ENCODE data around the gene HAGH.
A peak's percentile ranks its signal among the peaks of the same experiment; 100 is the strongest.

Gene HAGH

DNA sequence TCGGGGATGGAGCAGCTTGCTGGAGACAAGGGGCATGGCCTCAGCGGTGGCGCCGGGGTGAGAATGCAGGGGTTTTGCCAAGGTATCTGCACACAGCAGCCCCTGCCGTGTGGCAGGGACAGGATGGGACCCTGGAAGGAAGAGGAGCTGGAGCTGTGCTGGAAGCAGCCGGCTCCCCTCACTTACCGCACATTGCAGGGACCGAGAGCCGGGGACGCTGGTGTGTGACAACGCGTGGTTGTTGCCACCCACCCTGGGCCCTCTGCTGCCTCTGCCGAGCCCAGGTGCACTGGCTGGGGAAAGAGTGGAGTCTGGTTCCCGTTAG, 40.8 kb downstream of the HAGH start:
- 88% methylated on average over 10 of the region's 14 CpGs for WGBS (ENCODE audit: insufficient coverage)
- no peak for DNase-seq
- Histone ChIP-seq H3K36me3 (ENCODE audit: control insufficient read depth in 4 of 4, insufficient read depth in 4 of 4, low read length in 3 of 4) (peaks cover 0 to 53% (median 34%) of the 10 kb centered on the region in 4 experiments), H3K4me3 (ENCODE audit: control insufficient read depth in 1 of 7, extremely low read depth in 1 of 7, insufficient read depth in 4 of 7, low read depth in 2 of 7, low read length in 6 of 7) (no peak overlapping the region), H3K27ac (ENCODE audit: insufficient read depth in 1 of 2, low read depth in 1 of 2, low read length in 2 of 2, poor library complexity in 1 of 2, severe bottlenecking in 2 of 2) (no peak overlapping the region), H3K27me3 (replicated peaks in 2 of 5; ENCODE audit: control insufficient read depth in 4 of 5, insufficient read depth in 5 of 5, low read length in 4 of 5) (no peaks in the 10 kb centered on the region), H3K9me3 (ENCODE audit: control extremely low read depth in 1 of 5, control insufficient read depth in 4 of 5, insufficient read depth in 2 of 5, low read depth in 1 of 5, low read length in 4 of 5) (no peaks in the 10 kb centered on the region), H3K4me1 (ENCODE audit: control extremely low read depth in 1 of 4, control insufficient read depth in 4 of 4, insufficient read depth in 4 of 4, low read length in 3 of 4) (peaks cover 0 to 22% (median 21%) of the 10 kb centered on the region in 4 experiments)
- CTCF ChIA-PET, result no interaction called here
- POLR2A ChIA-PET, result no interaction called here

DNA sequence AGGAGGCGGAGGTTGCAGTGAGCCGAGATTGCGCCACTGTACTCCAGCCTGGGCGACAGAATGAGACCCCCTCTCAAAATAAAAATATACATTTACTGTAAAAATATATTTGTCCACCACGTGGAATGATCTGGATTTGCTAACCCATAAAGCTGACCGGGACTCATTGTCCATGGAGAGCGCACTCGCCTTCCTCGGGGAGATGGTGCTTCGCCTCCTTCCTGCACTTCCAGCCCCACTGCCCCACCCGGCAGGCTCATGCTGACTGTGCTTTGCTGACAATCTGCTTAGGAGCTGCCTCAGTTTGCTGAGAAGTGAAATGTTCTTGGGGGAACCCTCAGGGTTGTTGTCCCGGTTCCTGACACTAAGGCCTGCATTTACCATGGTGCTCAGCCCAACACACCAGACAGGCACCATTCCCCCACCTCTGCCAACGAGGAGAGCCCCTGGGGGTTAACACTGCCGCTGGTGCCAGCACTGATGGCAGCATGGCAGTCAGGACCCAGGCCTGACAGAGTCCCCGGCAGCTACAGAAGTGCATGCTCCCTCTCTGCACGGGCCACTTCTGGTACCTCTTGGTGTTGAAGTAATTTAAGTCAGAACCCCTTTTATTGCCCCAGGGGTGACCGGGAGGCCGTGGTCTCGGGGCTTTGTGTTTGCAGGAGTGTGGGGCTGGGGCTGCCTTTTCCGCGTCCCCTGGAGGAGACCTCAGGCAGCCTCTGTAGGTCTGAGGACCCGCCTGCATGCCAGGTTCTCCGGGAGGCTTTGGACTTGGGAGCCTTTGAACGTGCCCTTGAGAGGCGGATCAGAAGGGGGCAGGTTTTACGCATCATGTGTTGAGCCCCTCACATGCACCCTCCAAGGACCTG, 41.4 kb downstream of the HAGH start:
- Histone ChIP-seq H3K27ac (ENCODE audit: insufficient read depth in 1 of 2, low read depth in 1 of 2, low read length in 2 of 2, poor library complexity in 1 of 2, severe bottlenecking in 2 of 2) (no peak overlapping the region), H3K4me1 (ENCODE audit: control extremely low read depth in 1 of 4, control insufficient read depth in 4 of 4, insufficient read depth in 4 of 4, low read length in 3 of 4) (peaks cover 0 to 22% (median 21%) of the 10 kb centered on the region in 4 experiments), H3K4me3 (ENCODE audit: control insufficient read depth in 1 of 7, extremely low read depth in 1 of 7, insufficient read depth in 4 of 7, low read depth in 2 of 7, low read length in 6 of 7) (no peak overlapping the region), H3K9me3 (ENCODE audit: control extremely low read depth in 1 of 5, control insufficient read depth in 4 of 5, insufficient read depth in 2 of 5, low read depth in 1 of 5, low read length in 4 of 5) (no peaks in the 10 kb centered on the region), H3K36me3 (ENCODE audit: control insufficient read depth in 4 of 4, insufficient read depth in 4 of 4, low read length in 3 of 4) (peaks cover 0 to 53% (median 34%) of the 10 kb centered on the region in 4 experiments), H3K27me3 (replicated peaks in 2 of 5; ENCODE audit: control insufficient read depth in 4 of 5, insufficient read depth in 5 of 5, low read length in 4 of 5) (no peaks in the 10 kb centered on the region)
- no peak for DNase-seq
- ChIA-PET CTCF (interaction anchor here (1.1 kb wide), 1 partner anchor 166 kb away, joined by 3 read pairs; no protein-coding TSS in a partner anchor), POLR2A (no interaction called here)
- WGBS (ENCODE audit: insufficient coverage), result 96% methylated on average over 22 of the region's 26 CpGs

DNA sequence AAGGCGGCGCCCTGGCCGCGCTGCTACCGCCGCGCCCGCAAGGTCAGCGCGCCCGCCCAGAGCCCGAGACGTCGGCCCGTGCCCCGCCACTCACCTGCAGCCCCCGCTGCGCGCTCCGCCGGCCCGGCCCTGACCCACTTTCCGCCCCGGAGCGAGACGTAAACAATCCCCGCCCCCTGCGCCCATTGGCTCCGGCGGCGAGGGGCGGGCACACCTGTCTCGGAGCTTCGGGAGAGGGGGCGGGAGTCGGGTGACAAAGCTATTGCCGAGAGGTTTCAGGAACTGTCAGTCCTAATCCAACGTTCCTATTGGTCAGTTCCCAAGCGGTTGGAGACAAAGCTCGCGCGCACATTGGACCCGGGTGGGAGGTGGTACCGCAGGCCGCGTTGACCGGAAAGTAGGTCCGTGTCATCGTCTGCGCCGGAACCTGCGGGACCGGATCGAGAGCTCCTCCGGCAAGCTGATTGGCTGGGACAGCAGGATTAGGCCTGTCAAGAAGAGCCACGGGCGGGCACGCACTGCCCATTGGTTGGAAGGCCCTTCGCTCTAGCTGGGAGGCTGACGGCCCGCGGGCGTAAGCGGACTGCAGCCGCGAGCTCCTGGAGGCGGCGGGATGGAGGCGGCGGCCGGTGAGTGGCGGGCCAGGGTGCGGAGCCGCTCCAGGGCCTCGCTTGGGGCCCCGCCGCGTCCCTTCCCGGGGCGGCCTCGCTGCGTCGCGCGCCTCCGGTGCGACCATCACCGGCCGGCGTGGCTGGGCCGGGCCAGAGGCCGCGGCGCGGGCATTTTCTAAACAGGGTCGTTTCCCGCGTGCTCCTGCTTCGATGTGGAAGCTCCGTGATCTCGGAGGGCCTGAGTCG, 44.0 kb downstream of the HAGH start, which contains the start of the genes NUBP2 and SPSB3:
TSS of gene NUBP2 (plus strand) at position 553 of the 857 bp plus-strand sequence. CDS start at position 614, 61 bp downstream.
TSS of gene SPSB3 (minus strand) at position 164 of the 857 bp plus-strand sequence. CDS start 1,088 bp downstream, outside the sequence.
- Histone ChIP-seq H3K9me3 (ENCODE audit: control extremely low read depth in 1 of 5, control insufficient read depth in 4 of 5, insufficient read depth in 2 of 5, low read depth in 1 of 5, low read length in 4 of 5) (no peaks in the 10 kb centered on the region), H3K4me1 (ENCODE audit: control extremely low read depth in 1 of 4, control insufficient read depth in 4 of 4, insufficient read depth in 4 of 4, low read length in 3 of 4) (peaks cover 0 to 22% (median 21%) of the 10 kb centered on the region in 4 experiments), H3K27ac (ENCODE audit: insufficient read depth in 1 of 2, low read depth in 1 of 2, low read length in 2 of 2, poor library complexity in 1 of 2, severe bottlenecking in 2 of 2) (peak within 1 kb of the TSS; percentile 58 to 82), H3K36me3 (ENCODE audit: control insufficient read depth in 4 of 4, insufficient read depth in 4 of 4, low read length in 3 of 4) (peaks cover 0 to 55% (median 33%) of the 10 kb centered on the region in 4 experiments), H3K4me3 (ENCODE audit: control insufficient read depth in 1 of 7, extremely low read depth in 1 of 7, insufficient read depth in 4 of 7, low read depth in 2 of 7, low read length in 6 of 7) (peak within 1 kb of the TSS; percentile 78 to 95 (median 90)), H3K27me3 (replicated peaks in 2 of 5; ENCODE audit: control insufficient read depth in 4 of 5, insufficient read depth in 5 of 5, low read length in 4 of 5) (no peaks in the 10 kb centered on the region)
- DNase-seq, result peak; percentile 100
- under 1% methylated on average over 88 of the region's 102 CpGs for WGBS (ENCODE audit: insufficient coverage)
- ChIA-PET CTCF (interaction anchor here (0.7 to 2.6 kb wide), 5 partner anchors 9 to 158 kb away, joined by 3 to 10 read pairs (median 5); partner anchors contain the start of genes EME2, MRPS34 and NME3), POLR2A (interaction anchor here (0.5 to 1.2 kb wide), 7 partner anchors 10 to 374 kb away, joined by 3 to 4 read pairs (median 3); partner anchors contain the start of genes EME2, MRPS34, MSRB1 and TRAF7)

DNA sequence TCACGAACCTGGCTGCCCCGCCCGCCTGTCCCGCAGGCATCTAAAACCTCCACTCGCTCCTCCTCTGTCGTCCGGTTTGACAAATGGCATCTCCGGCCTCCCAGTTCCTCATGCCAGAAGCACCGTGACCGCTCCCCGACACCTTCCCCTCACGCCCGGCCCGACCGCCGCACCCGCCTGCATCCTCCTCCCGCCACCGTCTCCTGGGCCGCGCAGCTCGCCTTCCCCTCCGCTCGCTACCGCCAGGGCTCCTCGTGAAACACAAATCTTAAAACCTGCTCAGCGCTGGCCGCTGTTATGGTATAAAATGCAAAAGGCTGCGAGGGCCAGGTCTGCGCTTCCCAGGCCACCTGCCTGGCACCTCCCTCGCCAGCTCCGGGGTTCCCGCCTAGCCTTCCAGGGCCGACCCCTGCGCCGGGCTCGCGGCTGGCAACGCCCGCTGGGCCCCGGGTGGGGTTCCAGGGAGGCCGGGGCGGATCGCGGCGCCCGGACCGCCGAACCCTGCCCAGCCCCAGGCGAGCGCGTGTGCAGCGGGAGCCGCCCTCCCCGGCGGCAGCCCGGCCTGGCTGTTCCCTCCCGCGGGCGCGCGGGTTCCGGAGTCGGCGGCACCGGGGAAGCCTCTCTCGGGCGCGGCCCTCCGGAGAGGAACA, 44.7 kb downstream of the HAGH start:
- CTCF ChIA-PET, result interaction anchor here (1.7 to 2.6 kb wide), 3 partner anchors 8 to 32 kb away, joined by 5 to 10 read pairs (median 9); partner anchors contain the start of genes EME2 and MRPS34
- Histone ChIP-seq H3K27ac (ENCODE audit: insufficient read depth in 1 of 2, low read depth in 1 of 2, low read length in 2 of 2, poor library complexity in 1 of 2, severe bottlenecking in 2 of 2) (peak overlapping the region; percentile 33 to 79), H3K4me1 (ENCODE audit: control extremely low read depth in 1 of 4, control insufficient read depth in 4 of 4, insufficient read depth in 4 of 4, low read length in 3 of 4) (peaks cover 0 to 22% (median 21%) of the 10 kb centered on the region in 4 experiments), H3K36me3 (ENCODE audit: control insufficient read depth in 4 of 4, insufficient read depth in 4 of 4, low read length in 3 of 4) (peaks cover 0 to 55% (median 35%) of the 10 kb centered on the region in 4 experiments), H3K4me3 (ENCODE audit: control insufficient read depth in 1 of 7, extremely low read depth in 1 of 7, insufficient read depth in 4 of 7, low read depth in 2 of 7, low read length in 6 of 7) (peak overlapping the region; percentile 46 to 95 (median 90)), H3K9me3 (ENCODE audit: control extremely low read depth in 1 of 5, control insufficient read depth in 4 of 5, insufficient read depth in 2 of 5, low read depth in 1 of 5, low read length in 4 of 5) (no peaks in the 10 kb centered on the region), H3K27me3 (replicated peaks in 2 of 5; ENCODE audit: control insufficient read depth in 4 of 5, insufficient read depth in 5 of 5, low read length in 4 of 5) (no peaks in the 10 kb centered on the region)
- 2% methylated on average over 57 of the region's 70 CpGs for WGBS (ENCODE audit: insufficient coverage)
- peak; percentile 31 to 72 (median 68) for DNase-seq
- POLR2A ChIA-PET, result interaction anchor here (0.7 to 1.0 kb wide), 3 partner anchors 8 to 161 kb away, joined by 3 read pairs; partner anchors contain the start of genes EME2, MRPS34 and MSRB1

DNA sequence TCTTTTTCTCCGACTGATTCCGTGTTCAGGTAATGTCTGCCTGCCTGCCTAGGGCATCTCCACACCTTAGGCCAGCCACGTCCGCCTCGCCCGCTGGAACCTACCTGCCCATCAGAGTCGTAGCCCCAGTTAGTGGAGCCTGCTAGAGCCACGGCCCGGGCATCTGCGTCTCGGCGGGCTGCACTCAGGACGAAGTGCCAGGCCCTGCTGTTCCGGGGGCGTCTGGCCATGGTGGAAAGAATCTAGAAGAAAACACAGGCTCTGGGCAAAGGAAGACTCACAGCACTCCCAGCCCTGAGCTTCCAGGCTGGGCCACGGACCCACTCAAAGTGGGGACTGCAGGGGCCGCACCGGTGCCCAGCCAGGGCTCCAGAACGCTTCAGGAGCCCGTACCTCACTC, 45.4 kb downstream of the HAGH start:
- H3K36me3 ChIP-seq (ENCODE audit: control insufficient read depth in 4 of 4, insufficient read depth in 4 of 4, low read length in 3 of 4), result peaks cover 0 to 55% (median 34%) of the 10 kb centered on the region in 4 experiments
- ChIA-PET POLR2A (interaction anchor here (0.7 kb wide), 1 partner anchor 7 kb away, joined by 3 read pairs; no protein-coding TSS in a partner anchor), CTCF (interaction anchor here (1.7 to 1.8 kb wide), 2 partner anchors 7 to 9 kb away, joined by 5 to 9 read pairs; partner anchors contain the start of genes EME2 and MRPS34)
- H3K9me3 ChIP-seq (ENCODE audit: control extremely low read depth in 1 of 5, control insufficient read depth in 4 of 5, insufficient read depth in 2 of 5, low read depth in 1 of 5, low read length in 4 of 5), result no peaks in the 10 kb centered on the region
- no peaks in the 10 kb centered on the region for H3K27me3 ChIP-seq (replicated peaks in 2 of 5; ENCODE audit: control insufficient read depth in 4 of 5, insufficient read depth in 5 of 5, low read length in 4 of 5)
- 86% methylated on average over 14 of the region's 20 CpGs for WGBS (ENCODE audit: insufficient coverage)
- H3K4me1 ChIP-seq (ENCODE audit: control extremely low read depth in 1 of 4, control insufficient read depth in 4 of 4, insufficient read depth in 4 of 4, low read length in 3 of 4), result peaks cover 0 to 22% (median 21%) of the 10 kb centered on the region in 4 experiments
- peak overlapping the region; percentile 46 to 95 (median 90) for H3K4me3 ChIP-seq (ENCODE audit: control insufficient read depth in 1 of 7, extremely low read depth in 1 of 7, insufficient read depth in 4 of 7, low read depth in 2 of 7, low read length in 6 of 7)
- no peak for DNase-seq
- peak overlapping the region in 1 of 2 experiments; percentile 79 for H3K27ac ChIP-seq (ENCODE audit: insufficient read depth in 1 of 2, low read depth in 1 of 2, low read length in 2 of 2, poor library complexity in 1 of 2, severe bottlenecking in 2 of 2)

DNA sequence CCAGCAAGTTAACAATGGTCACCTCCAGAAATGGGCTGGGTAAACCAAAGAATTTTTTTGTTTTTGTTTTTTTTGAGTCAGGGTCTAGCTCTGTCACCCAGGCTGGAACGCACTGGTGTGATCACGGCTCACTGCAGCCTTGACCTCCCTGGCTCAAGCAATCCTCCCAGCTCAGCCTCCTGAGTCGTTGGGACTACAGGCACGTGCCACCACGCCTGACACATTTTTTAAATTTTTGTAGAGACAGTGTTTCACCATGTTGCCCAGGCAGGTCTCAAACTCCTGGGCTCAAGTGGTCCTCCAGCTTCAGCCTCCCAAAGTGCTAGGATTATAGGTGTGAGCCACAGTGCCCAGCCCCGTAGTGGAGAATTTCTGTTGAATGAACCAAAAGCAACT, 46.0 kb downstream of the HAGH start:
- H3K27me3 ChIP-seq (replicated peaks in 2 of 5; ENCODE audit: control insufficient read depth in 4 of 5, insufficient read depth in 5 of 5, low read length in 4 of 5), result no peaks in the 10 kb centered on the region
- WGBS (ENCODE audit: insufficient coverage), result 97% methylated on average over 6 of the region's 6 CpGs
- H3K27ac ChIP-seq (ENCODE audit: insufficient read depth in 1 of 2, low read depth in 1 of 2, low read length in 2 of 2, poor library complexity in 1 of 2, severe bottlenecking in 2 of 2), result no peak overlapping the region
- H3K9me3 ChIP-seq (ENCODE audit: control extremely low read depth in 1 of 5, control insufficient read depth in 4 of 5, insufficient read depth in 2 of 5, low read depth in 1 of 5, low read length in 4 of 5), result no peaks in the 10 kb centered on the region
- POLR2A ChIA-PET, result no interaction called here
- peak overlapping the region in 2 of 7 experiments; percentile 90 to 93 for H3K4me3 ChIP-seq (ENCODE audit: control insufficient read depth in 1 of 7, extremely low read depth in 1 of 7, insufficient read depth in 4 of 7, low read depth in 2 of 7, low read length in 6 of 7)
- DNase-seq, result no peak
- peaks cover 0 to 55% (median 34%) of the 10 kb centered on the region in 4 experiments for H3K36me3 ChIP-seq (ENCODE audit: control insufficient read depth in 4 of 4, insufficient read depth in 4 of 4, low read length in 3 of 4)
- peaks cover 0 to 22% (median 21%) of the 10 kb centered on the region in 4 experiments for H3K4me1 ChIP-seq (ENCODE audit: control extremely low read depth in 1 of 4, control insufficient read depth in 4 of 4, insufficient read depth in 4 of 4, low read length in 3 of 4)
- CTCF ChIA-PET, result interaction anchor here (0.9 kb wide), 1 partner anchor 21 kb away, joined by 3 read pairs; no protein-coding TSS in a partner anchor
